ENCODE measurements around the gene MRAS.

The MRAS gene

GRCh38 chr3:138310494-138310893 is 37.9 kb upstream of the MRAS start:
- H3K9me3 ChIP-seq, result peaks cover 5% of the 10 kb centered on the region
- TF ChIP-seq CTCF (IDR thresholded peaks at IDR 0.05), result no peak
- H3K4me3 ChIP-seq (ENCODE audit: low read depth in 1 of 2, low read length in 1 of 2), result no peak overlapping the region
- H3K36me3 ChIP-seq, result no peaks in the 10 kb centered on the region
- no peaks in the 10 kb centered on the region for H3K4me1 ChIP-seq (ENCODE audit: control insufficient read depth in 1 of 2, insufficient read depth in 1 of 2, low read depth in 1 of 2, low read length in 1 of 2)
- no peak overlapping the region for H3K27ac ChIP-seq
- H3K27me3 ChIP-seq, result peaks cover 24% of the 10 kb centered on the region

- no peak for TF ChIP-seq CTCF (IDR thresholded peaks at IDR 0.05)
- Histone ChIP-seq H3K27ac (no peak overlapping the region), H3K9me3 (no peaks in the 10 kb centered on the region), H3K4me1 (ENCODE audit: control insufficient read depth in 1 of 2, insufficient read depth in 1 of 2, low read depth in 1 of 2, low read length in 1 of 2) (no peaks in the 10 kb centered on the region), H3K27me3 (peaks cover 24% of the 10 kb centered on the region), H3K4me3 (ENCODE audit: low read depth in 1 of 2, low read length in 1 of 2) (no peak overlapping the region), H3K36me3 (no peaks in the 10 kb centered on the region)
These were observed 33.6 kb upstream of the MRAS start for GRCh38 chr3:138314751-138315150.

GRCh38 chr3:138317687-138318086 is 30.7 kb upstream of the MRAS start:
- no peak overlapping the region for H3K27ac ChIP-seq
- no peaks in the 10 kb centered on the region for H3K4me1 ChIP-seq (ENCODE audit: control insufficient read depth in 1 of 2, insufficient read depth in 1 of 2, low read depth in 1 of 2, low read length in 1 of 2)
- peaks cover 34% of the 10 kb centered on the region for H3K27me3 ChIP-seq
- no peak for TF ChIP-seq CTCF (IDR thresholded peaks at IDR 0.05)
- H3K36me3 ChIP-seq, result no peaks in the 10 kb centered on the region
- H3K9me3 ChIP-seq, result no peaks in the 10 kb centered on the region
- H3K4me3 ChIP-seq (ENCODE audit: low read depth in 1 of 2, low read length in 1 of 2), result no peak overlapping the region

GRCh38 chr3:138323971-138324370 is 24.4 kb upstream of the MRAS start:
- Histone ChIP-seq H3K4me3 (ENCODE audit: low read depth in 1 of 2, low read length in 1 of 2) (no peak overlapping the region), H3K27me3 (peaks cover 60% of the 10 kb centered on the region), H3K4me1 (ENCODE audit: control insufficient read depth in 1 of 2, insufficient read depth in 1 of 2, low read depth in 1 of 2, low read length in 1 of 2) (peaks cover 3 to 4% of the 10 kb centered on the region in 2 experiments), H3K9me3 (no peaks in the 10 kb centered on the region), H3K27ac (no peak overlapping the region), H3K36me3 (no peaks in the 10 kb centered on the region)
- no peak for TF ChIP-seq CTCF (IDR thresholded peaks at IDR 0.05)

GRCh38 chr3:138325990-138326389 is 22.4 kb upstream of the MRAS start:
- Histone ChIP-seq H3K9me3 (no peaks in the 10 kb centered on the region), H3K4me1 (ENCODE audit: control insufficient read depth in 1 of 2, insufficient read depth in 1 of 2, low read depth in 1 of 2, low read length in 1 of 2) (peaks cover 5 to 13% of the 10 kb centered on the region in 2 experiments), H3K27ac (no peak overlapping the region), H3K4me3 (ENCODE audit: low read depth in 1 of 2, low read length in 1 of 2) (no peak overlapping the region), H3K27me3 (peaks cover 76% of the 10 kb centered on the region), H3K36me3 (no peaks in the 10 kb centered on the region)
- TF ChIP-seq CTCF (IDR thresholded peaks at IDR 0.05), result no peak
